ENCODE measurements around the gene ABCA3.

DNA sequence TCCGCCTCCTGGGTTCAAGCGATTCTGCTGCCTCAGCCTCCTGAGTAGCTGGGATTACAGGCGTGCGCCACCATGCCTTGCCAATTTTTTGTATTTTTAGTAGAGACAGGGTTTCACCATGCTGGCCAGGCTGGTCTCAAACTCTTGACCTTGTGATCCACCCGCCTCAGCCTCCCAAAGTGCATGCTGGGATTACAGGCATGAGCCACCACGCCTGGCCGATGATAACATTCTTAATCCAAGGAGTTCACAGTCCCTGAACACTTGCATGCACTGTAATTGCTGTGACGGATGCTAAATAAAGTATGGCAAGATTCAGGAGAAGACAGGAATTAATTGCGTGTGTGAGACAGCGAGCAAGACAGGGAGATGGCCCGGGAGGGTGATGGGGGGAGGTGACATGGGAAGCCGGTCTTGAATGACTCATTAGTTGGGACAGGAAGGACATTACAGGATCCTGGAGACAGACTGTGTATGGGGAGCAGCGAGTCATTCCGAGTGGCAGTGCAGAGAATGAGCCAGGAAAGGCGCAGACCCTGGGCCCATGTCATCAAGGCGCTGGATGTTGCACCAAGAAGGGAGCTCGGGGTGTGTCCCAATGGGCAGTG lies 6.7 kb downstream of the ABCA3 start:
- TF ChIP-seq CTCF (IDR thresholded peaks at IDR 0.05) (no peak), ZFX (IDR thresholded peaks at IDR 0.05; ENCODE audit: borderline replicate concordance) (no peak)
